ENCODE results near the gene ERVFRD-1.

ERVFRD-1 gene

GRCh38 chr6:11085758-11086435 lies 25.6 kb downstream of the ERVFRD-1 start:
- DNase-seq: no peak

DNA sequence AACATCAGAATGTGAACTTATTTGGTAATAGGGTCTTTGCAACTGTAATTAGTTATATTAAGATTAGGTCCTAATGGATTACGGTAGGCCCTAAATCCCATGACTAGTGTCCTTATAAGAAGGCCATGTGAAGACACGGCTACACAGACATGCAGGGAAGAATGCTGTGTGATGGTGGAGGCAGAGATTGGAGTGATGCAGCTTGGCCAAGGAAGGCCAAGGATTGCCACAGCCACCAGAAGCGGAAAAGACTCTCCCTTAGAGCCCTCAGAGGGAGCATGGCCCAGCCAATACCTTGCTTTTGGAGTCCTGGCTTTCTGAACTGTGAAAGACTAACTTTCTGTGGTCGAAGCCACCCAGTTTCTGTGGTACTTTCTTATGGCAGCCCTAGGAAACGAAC lies 27.6 kb downstream of the ERVFRD-1 start:
- DNase-seq: no peak

DNA sequence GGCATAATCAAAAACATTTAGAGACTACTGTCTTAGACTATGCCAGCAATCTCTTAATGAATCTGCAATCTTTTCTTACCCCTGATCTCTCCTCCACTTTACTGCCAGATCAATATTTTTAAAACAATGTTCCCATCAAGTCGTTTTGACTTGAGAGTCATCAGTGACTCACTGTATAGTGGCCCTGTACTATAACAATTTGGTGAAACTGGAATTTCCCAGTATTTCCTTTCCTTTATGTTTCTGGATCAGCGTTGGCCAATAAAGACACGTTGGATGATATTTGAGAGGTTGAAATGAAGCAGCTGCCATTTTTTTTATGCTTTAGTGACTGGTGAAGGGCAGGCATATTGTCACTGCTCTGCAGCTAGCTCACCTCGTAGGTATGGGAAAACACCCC lies 28.0 kb downstream of the ERVFRD-1 start:
- no peak for DNase-seq

DNA sequence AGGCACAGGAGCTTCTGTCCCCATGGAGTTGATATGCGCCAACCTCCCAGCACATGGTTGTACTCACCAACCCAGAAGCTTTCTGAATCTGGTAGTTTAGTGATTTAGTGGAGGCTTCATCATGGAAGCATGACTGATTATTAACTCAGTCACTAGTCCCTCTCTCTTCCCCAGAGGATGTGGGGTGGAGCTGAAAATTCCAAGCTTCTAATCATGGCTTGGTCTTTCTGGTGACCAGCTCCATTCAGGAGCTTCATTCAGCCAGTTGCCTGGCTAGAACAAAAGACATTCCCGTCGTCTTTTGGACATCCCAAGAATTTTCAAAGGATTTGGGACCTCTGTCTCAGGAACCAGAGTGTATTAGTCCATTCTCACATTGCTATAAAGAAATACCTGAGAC lies 31.2 kb downstream of the ERVFRD-1 start:
- no peak for DNase-seq

- no peak for DNase-seq
Observed at GRCh38 chr6:11078266-11078665, 33.3 kb downstream of the ERVFRD-1 start.

- no peak for DNase-seq
Observed at GRCh38 chr6:11076540-11076939, 35.0 kb downstream of the ERVFRD-1 start.

DNA sequence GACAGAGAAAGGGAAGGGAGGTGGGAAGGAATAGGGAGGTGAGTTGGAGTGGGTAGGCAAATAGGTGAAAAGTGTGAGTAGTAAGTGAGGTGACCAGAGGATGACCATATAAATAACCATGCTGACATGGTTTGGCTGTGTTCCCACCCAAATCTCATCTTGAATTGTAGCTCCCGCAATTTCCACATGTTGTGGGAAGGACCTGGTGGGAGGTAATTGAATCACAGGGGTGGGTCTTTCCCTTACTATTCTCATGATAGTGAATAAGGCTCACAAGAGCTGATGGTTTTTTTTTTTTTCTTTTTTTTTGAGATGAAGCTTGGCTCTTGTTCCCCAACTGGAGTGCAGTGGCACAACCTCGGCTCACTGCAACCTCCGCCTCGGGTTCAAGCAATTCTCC lies 39.4 kb downstream of the ERVFRD-1 start:
- DNase-seq: no peak

GRCh38 chr6:11069760-11070159 lies 41.8 kb downstream of the ERVFRD-1 start:
- DNase-seq: no peak

DNA sequence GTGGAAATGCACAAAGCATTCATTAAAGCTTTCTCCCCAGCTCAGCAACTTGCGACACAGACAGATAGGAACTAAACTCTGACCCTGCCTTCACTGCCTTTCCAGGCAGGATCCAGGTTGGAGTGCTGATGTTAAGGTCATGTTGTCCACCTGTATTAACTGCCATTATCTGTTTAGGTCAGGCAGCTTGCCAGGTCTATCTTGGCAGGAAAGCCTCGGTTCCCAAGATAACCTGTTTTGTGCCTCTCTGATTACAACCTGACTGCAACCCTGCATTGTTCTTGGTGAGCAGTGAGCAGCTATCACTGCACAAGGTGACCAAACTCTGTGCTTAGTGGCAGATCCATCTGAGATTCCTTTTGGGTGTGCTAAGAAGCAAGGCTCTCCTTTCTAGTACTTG lies 44.2 kb downstream of the ERVFRD-1 start:
- no peak for DNase-seq

- no peak for DNase-seq
Observed at GRCh38 chr6:11066505-11067347, 44.8 kb downstream of the ERVFRD-1 start.

GRCh38 chr6:11065436-11066202 lies 45.9 kb downstream of the ERVFRD-1 start:
- DNase-seq: no peak

- DNase-seq: no peak
Observed at GRCh38 chr6:11064836-11065235, 46.7 kb downstream of the ERVFRD-1 start.

GRCh38 chr6:11062715-11063114 lies 48.8 kb downstream of the ERVFRD-1 start:
- DNase-seq: no peak

GRCh38 chr6:11062083-11062482 lies 49.4 kb downstream of the ERVFRD-1 start:
- DNase-seq: no peak

- DNase-seq: no peak
Observed at GRCh38 chr6:11058406-11058805, 53.1 kb downstream of the ERVFRD-1 start.

GRCh38 chr6:11056871-11057270 lies 54.7 kb downstream of the ERVFRD-1 start:
- DNase-seq: no peak

- DNase-seq: no peak
Observed at GRCh38 chr6:11055127-11055627, 56.3 kb downstream of the ERVFRD-1 start.

- no peak for DNase-seq
Observed at GRCh38 chr6:11054722-11055121, 56.8 kb downstream of the ERVFRD-1 start.

DNA sequence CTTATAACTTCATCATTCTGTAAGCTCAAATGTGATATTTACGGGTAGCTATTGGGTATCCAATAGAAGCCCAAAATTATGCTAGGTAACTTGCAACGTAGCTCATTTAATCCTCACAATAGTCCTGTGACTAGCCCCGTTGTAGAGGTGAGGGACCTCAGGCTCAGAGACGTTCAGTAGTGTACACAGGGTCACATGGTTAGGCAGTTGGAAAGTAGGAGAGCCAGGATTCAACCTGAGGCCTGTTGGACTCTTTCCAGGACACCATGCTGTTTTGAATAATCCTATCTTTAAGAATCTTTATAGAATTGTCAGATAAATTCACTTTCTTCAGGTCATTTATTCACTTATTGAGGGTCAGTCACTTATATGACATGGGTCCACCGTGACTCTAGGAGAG lies 58.2 kb downstream of the ERVFRD-1 start:
- DNase-seq: no peak
